GM19239 (cell line): ENCODE measurements around the gene PPP2R2D.

Source experiments
- DNase-seq: peaks from one replicate; pipeline ENCODE4 v3.0.0; 2011; ENCODE audit warnings: low spot score; ENCODE audit not compliant: insufficient read length
- FAIRE-seq: peaks from 2 replicates; lab custom pipeline; 2011; peaks lifted over from hg19 to GRCh38; lab: Jason Lieb, UNC

Gene PPP2R2D

GRCh38 chr10:132007681-132008080 is 106.9 kb downstream of the PPP2R2D start:
- FAIRE-seq (no peak), DNase-seq (no peak)
